DOHH2 (cell line): Measurements from ENCODE around the gene GARIN5B.

Experiments used
- CTCF ChIP-seq: fragments of 200-600 bp; sonication (generic); IDR thresholded peaks from one replicate; pipeline ENCODE4 v1.5.1; 2014; ENCODE audit warnings: antibody characterized with exemption, mild to moderate bottlenecking, low read depth, low read length; ENCODE audit not compliant: poor library complexity, severe bottlenecking
- EZH2phosphoT487 ChIP-seq: fragments of 200-600 bp; sonication (generic); IDR thresholded peaks from 2 replicates; pipeline ENCODE4 v1.6.1; 2017; ENCODE audit warnings: borderline replicate concordance, mild to moderate bottlenecking, antibody characterized with exemption, low read length, moderate library complexity, mixed read lengths

DNA sequence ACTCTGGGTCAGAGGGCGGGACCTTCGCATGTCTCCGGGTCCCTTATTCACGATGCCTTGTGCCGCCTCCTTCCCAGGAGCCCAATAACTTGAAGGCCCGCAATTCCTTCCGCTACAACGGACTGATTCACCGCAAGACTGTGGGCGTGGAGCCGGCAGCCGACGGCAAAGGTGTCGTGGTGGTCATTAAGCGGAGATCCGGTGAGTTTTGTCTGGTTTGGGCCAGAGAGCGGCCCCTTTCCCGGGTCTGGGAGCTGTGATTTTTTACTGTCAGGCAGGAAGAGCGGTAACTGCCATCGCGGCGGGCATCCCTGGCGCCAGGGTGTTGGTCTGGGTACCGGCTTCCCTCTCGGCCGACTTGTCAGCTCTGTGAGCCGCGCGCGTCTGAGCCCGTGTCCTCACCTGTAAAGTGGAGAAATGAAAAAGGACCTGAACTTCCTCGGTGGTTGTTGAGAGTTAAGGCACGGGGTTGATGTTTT, 23.5 kb upstream of the GARIN5B start:
- no peak for TF ChIP-seq CTCF
- TF ChIP-seq EZH2phosphoT487, result no peak
